GM10248 (cell line): ENCODE results near the gene PRPF38A.

Experiments used
- CTCF ChIA-PET: fragments of 300-600 bp; sonication (Branson Sonifier 250); formaldehyde crosslinking; extraction: SDS; loops from one replicate; lab custom pipeline; 2021; ENCODE audit warnings: antibody characterized with exemption; lab: Yijun Ruan, JAX
- POLR2A ChIA-PET: fragments of 350-650 bp; sonication (Branson Sonifier 250); formaldehyde crosslinking; extraction: SDS; loops from one replicate; lab custom pipeline; 2020; ENCODE audit warnings: antibody characterized with exemption; lab: Yijun Ruan, JAX
- DNase-seq: peaks from one replicate; pipeline ENCODE4 v3.0.0; 2012; ENCODE audit errors: extremely low spot score
- TF ChIP-seq, protein P1 (sequence below): IDR thresholded peaks from 2 replicates; pipeline ENCODE4 v1.5.1; 2012; ENCODE audit warnings: mild to moderate bottlenecking, low read depth; ENCODE audit errors: extremely low read depth, missing control alignments, control extremely low read depth

Gene PRPF38A

DNA sequence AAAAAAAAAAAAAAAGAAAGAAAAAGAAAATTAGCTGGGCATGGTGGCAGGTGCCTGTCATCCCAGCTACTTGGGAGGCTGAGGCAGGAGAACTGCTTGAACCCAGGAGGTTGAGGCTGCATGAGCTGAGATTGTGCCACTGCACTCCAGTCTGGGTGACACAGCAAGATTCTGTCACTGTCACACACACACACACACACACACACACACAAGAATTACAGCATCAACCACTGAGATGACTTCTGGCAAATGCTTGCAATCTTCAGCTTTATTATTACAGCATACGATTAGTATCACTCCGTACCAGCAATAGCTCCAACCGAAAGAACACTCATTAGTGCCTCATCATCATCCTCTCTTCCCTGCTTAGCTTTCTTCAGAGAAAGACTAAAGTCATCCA, 4.8 kb upstream of the PRPF38A start:
- ChIA-PET CTCF (interaction anchor here (1.8 kb wide), 1 partner anchor 9 kb away, joined by 4 read pairs; no protein-coding TSS in a partner anchor), POLR2A (no interaction called here)
- TF ChIP-seq, protein P1, sequence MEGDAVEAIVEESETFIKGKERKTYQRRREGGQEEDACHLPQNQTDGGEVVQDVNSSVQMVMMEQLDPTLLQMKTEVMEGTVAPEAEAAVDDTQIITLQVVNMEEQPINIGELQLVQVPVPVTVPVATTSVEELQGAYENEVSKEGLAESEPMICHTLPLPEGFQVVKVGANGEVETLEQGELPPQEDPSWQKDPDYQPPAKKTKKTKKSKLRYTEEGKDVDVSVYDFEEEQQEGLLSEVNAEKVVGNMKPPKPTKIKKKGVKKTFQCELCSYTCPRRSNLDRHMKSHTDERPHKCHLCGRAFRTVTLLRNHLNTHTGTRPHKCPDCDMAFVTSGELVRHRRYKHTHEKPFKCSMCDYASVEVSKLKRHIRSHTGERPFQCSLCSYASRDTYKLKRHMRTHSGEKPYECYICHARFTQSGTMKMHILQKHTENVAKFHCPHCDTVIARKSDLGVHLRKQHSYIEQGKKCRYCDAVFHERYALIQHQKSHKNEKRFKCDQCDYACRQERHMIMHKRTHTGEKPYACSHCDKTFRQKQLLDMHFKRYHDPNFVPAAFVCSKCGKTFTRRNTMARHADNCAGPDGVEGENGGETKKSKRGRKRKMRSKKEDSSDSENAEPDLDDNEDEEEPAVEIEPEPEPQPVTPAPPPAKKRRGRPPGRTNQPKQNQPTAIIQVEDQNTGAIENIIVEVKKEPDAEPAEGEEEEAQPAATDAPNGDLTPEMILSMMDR, result no peak
- DNase-seq, result no peak

- ChIA-PET POLR2A (no interaction called here), CTCF (interaction anchor here (1.8 kb wide), 1 partner anchor 8 kb away, joined by 4 read pairs; no protein-coding TSS in a partner anchor)
These were observed 4.3 kb upstream of the PRPF38A start for GRCh38 chr1:52400131-52400530.

DNA sequence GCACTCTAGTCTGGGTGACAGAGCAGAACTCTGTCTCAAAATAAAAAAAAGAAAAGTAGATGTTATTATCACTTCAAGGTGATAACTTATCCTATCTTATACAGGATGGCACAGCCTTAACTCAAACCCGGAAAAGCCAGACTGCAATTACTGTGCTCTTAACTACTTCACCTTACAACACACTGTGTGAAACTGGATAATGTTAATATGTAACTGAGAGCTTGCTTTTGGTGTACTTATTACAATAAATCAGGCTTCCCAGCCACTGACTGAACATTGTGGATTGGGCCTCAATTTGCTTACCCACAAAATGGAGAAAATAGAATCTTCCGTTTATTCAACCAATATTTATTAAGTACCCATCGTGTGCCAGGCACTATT, 1.6 kb upstream of the PRPF38A start:
- DNase-seq, result no peak
- ChIA-PET POLR2A (no interaction called here), CTCF (interaction anchor here (3.3 kb wide), 1 partner anchor 12 kb away, joined by 19 read pairs; no protein-coding TSS in a partner anchor)
- TF ChIP-seq, protein P1, result no peak

More at GRCh38 chr1:52400131-52400530, 4.3 kb upstream of the PRPF38A start:
- TF ChIP-seq, protein P1, result no peak
- no peak for DNase-seq

- DNase-seq, result peak; percentile 64
- TF ChIP-seq, protein P1, result no peak
- ChIA-PET CTCF (interaction anchor here (0.8 to 3.9 kb wide), 9 partner anchors 8 to 319 kb away, joined by 3 to 20 read pairs (median 4); no protein-coding TSS in a partner anchor), POLR2A (interaction anchor here (1.1 to 1.2 kb wide), 2 partner anchors 10 to 149 kb away, joined by 3 to 7 read pairs; partner anchors contain the start of gene TUT4)
These were observed 761 bp upstream of the PRPF38A start for GRCh38 chr1:52403566-52404115.

DNA sequence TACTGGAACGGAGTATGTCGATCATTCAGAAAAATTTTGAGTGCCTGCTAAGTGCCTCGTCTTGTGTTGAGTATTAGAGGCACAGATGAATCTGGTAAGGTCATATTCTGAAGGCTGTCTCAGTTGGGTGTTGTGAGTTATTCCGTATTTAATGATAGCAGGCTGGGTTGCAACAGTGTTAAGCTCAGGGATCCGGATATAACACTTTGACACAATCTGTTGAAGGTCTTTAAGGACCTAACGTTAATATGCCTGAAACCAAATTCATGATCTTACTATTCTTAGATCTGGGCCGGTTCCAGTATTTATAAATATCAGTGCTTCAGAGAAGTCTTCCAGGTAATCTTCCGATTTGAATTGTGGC, 555 bp downstream of the PRPF38A start:
- CTCF ChIA-PET, result interaction anchor here (1.0 to 3.9 kb wide), 10 partner anchors 10 to 517 kb away, joined by 3 to 20 read pairs (median 4); partner anchors contain the start of gene ECHDC2
- POLR2A ChIA-PET, result interaction anchor here (0.6 to 1.2 kb wide), 4 partner anchors 8 to 148 kb away, joined by 3 to 7 read pairs (median 3); partner anchors contain the start of gene TUT4
- TF ChIP-seq, protein P1, result no peak
- no peak for DNase-seq

- TF ChIP-seq, protein P1, result no peak
- POLR2A ChIA-PET, result interaction anchor here (1.8 kb wide), 1 partner anchor 9 kb away, joined by 7 read pairs; the partner anchor contains the start of genes ORC1 and PRPF38A
- no peak for DNase-seq
- CTCF ChIA-PET, result interaction anchor here (1.5 to 3.4 kb wide), 2 partner anchors 9 to 18 kb away, joined by 4 to 19 read pairs; partner anchors contain the start of genes ORC1 and PRPF38A
These were observed 9.1 kb downstream of the PRPF38A start for GRCh38 chr1:52413410-52413989.
